SH-SY5Y (cell line): ENCODE results near the gene NRF1.

Experiments used
- GATA2 ChIP-seq: IDR thresholded peaks from 2 replicates; pipeline ENCODE4 v1.6.1; 2011; ENCODE audit warnings: mild to moderate bottlenecking, low read depth, low read length
- GATA3 ChIP-seq: IDR thresholded peaks from 2 replicates; pipeline ENCODE4 v1.6.1; 2011; ENCODE audit warnings: low read depth, mild to moderate bottlenecking, low read length, moderate library complexity

GRCh38 chr7:129741743-129742213 is 130.3 kb downstream of the NRF1 start:
- no peak for TF ChIP-seq GATA2
- no peak for TF ChIP-seq GATA3
